Measurements from ENCODE around the gene ASPDH. TPM values are rescaled to one million over a fixed set of nuclear protein-coding genes. Genes with fewer than 3 reads are reported as not detected.

The ASPDH gene
- total RNA-seq, 1 experiment from 2014 or later = not detected

DNA sequence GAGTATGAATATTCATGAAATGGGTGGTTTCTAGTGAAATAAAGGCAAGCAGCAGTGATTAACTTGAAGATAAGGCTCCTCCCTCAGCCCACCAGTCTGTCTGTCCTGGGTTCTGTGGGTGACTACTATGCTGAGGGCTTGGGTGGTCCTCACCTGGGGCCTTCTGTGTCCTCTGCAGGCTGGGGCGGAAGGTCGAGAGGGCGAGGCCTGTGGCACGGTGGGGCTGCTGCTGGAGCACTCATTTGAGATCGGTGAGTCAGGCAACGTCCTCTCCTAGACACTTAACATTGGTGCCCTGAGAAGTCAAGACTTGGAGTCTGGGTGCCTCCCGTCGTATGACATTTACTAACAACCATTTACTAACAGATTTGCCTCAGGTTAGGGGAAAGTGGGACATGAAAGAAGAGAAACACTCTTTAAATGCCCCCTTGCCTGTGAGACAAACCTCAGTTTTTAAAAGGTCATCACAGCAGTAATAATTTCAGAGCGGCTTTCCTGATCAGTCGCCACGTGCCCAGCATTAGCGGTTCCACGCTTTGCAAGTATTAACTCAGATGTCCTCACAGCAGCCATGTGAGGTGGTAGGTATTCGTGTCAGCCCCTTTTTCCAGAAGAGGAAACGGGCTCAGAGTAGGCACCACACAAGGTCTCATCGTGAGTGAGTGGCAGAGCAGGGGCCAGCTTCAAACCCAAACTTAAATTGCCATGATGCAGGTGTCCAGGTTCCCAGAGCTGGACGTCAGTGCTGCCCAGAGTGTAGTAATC is 35.8 kb downstream of the ASPDH start:
- Mint-ChIP-seq H3K4me3 (ENCODE audit: unreplicated experiment) (peak overlapping the region; percentile 89), H3K9me3 (ENCODE audit: unreplicated experiment) (no peaks in the 10 kb centered on the region), H3K27ac (ENCODE audit: unreplicated experiment) (no peak overlapping the region), H3K27me3 (ENCODE audit: insufficient read depth, unreplicated experiment) (no peaks in the 10 kb centered on the region), H3K4me1 (ENCODE audit: low read depth, unreplicated experiment) (no peaks in the 10 kb centered on the region), H3K36me3 (ENCODE audit: insufficient read depth, unreplicated experiment) (peaks cover 42% of the 10 kb centered on the region)
- no peak for DNase-seq
- intact Hi-C loops (cut with micrococcal nuclease; ENCODE audit: unreplicated experiment) = no loop called here
- ChIA-PET CTCF (interaction anchor here (1.7 to 2.1 kb wide), 2 partner anchors 109 to 121 kb away, joined by 5 to 6 read pairs; no protein-coding TSS in a partner anchor), POLR2A (no interaction called here)
- BruUV-seq (replicated peaks) = no TSS peak
- Histone ChIP-seq H3K9me3 (no peaks in the 10 kb centered on the region), H3K36me3 (ENCODE audit: control insufficient read depth, insufficient read depth, low read length) (no peaks in the 10 kb centered on the region), H3K4me3 (ENCODE audit: low read depth, low read length) (no peak overlapping the region), H3K4me1 (no peaks in the 10 kb centered on the region), H3K27me3 (replicated peaks; ENCODE audit: control insufficient read depth, insufficient read depth, low read length) (no peaks in the 10 kb centered on the region)
- TF ChIP-seq, protein P1, sequence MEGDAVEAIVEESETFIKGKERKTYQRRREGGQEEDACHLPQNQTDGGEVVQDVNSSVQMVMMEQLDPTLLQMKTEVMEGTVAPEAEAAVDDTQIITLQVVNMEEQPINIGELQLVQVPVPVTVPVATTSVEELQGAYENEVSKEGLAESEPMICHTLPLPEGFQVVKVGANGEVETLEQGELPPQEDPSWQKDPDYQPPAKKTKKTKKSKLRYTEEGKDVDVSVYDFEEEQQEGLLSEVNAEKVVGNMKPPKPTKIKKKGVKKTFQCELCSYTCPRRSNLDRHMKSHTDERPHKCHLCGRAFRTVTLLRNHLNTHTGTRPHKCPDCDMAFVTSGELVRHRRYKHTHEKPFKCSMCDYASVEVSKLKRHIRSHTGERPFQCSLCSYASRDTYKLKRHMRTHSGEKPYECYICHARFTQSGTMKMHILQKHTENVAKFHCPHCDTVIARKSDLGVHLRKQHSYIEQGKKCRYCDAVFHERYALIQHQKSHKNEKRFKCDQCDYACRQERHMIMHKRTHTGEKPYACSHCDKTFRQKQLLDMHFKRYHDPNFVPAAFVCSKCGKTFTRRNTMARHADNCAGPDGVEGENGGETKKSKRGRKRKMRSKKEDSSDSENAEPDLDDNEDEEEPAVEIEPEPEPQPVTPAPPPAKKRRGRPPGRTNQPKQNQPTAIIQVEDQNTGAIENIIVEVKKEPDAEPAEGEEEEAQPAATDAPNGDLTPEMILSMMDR (IDR thresholded peaks at IDR 0.05; ENCODE audit: insufficient read depth in 1 of 2, low read depth in 1 of 2, low read length in 1 of 2, severe bottlenecking in 1 of 2, unreplicated experiment in 1 of 2) = no peak

DNA sequence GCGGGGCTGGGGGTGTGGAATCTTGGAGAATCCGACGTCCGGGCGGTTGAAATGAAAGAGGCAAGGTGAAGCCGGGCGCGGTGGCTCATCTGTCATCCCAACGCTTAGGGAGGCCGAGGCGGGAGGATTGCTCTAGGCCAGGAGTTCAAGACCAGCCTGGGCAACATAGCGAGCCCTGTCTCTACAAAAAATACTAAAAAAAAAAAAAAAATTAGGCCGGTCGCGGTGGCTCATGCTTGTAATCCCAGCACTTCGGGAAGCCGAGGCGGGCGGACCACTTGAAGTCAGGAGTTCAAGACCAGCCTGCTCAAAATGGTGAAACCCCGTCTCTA is 36.8 kb downstream of the ASPDH start:
- no peaks in the 10 kb centered on the region for H3K4me1 ChIP-seq
- Mint-ChIP-seq H3K4me1 (ENCODE audit: low read depth, unreplicated experiment) (no peaks in the 10 kb centered on the region), H3K36me3 (ENCODE audit: insufficient read depth, unreplicated experiment) (peaks cover 42% of the 10 kb centered on the region), H3K4me3 (ENCODE audit: unreplicated experiment) (peak overlapping the region; percentile 89), H3K9me3 (ENCODE audit: unreplicated experiment) (no peaks in the 10 kb centered on the region), H3K27ac (ENCODE audit: unreplicated experiment) (peak overlapping the region; percentile 54), H3K27me3 (ENCODE audit: insufficient read depth, unreplicated experiment) (no peaks in the 10 kb centered on the region)
- CTCF ChIA-PET = no interaction called here
- intact Hi-C loops (cut with micrococcal nuclease; ENCODE audit: unreplicated experiment) = loop anchor here (1.0 kb wide), 1 partner anchor 34 kb away; the partner anchor contains the start of gene JOSD2
- H3K27me3 ChIP-seq (replicated peaks; ENCODE audit: control insufficient read depth, insufficient read depth, low read length) = no peaks in the 10 kb centered on the region
- H3K9me3 ChIP-seq = no peaks in the 10 kb centered on the region
- DNase-seq = no peak
- POLR2A ChIA-PET = no interaction called here
- BruUV-seq (replicated peaks) = TSS peak; percentile 70
- TF ChIP-seq, protein P1 (IDR thresholded peaks at IDR 0.05; ENCODE audit: insufficient read depth in 1 of 2, low read depth in 1 of 2, low read length in 1 of 2, severe bottlenecking in 1 of 2, unreplicated experiment in 1 of 2) = no peak
- H3K4me3 ChIP-seq (ENCODE audit: low read depth, low read length) = peak overlapping the region; percentile 51
- H3K36me3 ChIP-seq (ENCODE audit: control insufficient read depth, insufficient read depth, low read length) = no peaks in the 10 kb centered on the region

DNA sequence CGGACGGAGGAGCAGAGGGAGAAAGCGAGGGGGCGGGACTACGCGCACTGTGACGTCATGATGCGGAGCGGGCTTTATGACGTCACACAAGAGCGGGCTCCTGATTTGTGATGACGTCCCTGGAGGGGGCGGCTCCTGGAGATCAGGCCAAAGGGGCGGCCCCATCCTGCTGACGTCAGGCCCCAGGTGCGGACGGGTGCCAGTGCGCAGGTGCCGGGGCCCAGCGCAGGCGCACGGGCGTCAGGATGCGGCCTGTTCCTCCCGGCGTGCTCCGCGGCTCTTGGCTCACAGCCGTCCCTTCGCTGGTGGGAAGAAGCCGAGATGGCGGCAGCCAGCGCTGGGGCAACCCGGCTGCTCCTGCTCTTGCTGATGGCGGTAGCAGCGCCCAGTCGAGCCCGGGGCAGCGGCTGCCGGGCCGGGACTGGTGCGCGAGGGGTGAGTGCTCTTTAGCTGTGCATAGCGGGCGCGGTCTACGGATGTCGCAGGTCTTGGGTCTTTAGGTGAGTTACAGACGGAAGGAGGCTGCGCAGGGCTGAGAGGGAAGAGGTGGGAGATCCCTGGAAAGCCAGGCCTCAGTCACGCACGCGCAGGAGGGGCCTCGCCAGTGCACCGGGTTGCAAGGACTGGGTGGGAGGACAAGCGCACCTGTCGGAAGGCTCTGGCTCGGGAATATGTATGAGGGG is 37.3 kb downstream of the ASPDH start, which contains the start of the genes EMC10 and GARIN5A:
TSS of gene EMC10 (plus strand) at position 284 of the 683 bp plus-strand sequence. CDS start at position 322, 38 bp downstream.
TSS of gene GARIN5A (minus strand) at position 625 of the 683 bp plus-strand sequence. CDS start at position 165, 460 bp downstream.
- CTCF ChIA-PET = no interaction called here
- intact Hi-C loops (cut with micrococcal nuclease; ENCODE audit: unreplicated experiment) = loop anchor here (1.0 kb wide), 1 partner anchor 35 kb away; the partner anchor contains the start of gene JOSD2
- peak; percentile 85 to 93 for DNase-seq
- Mint-ChIP-seq H3K27me3 (ENCODE audit: insufficient read depth, unreplicated experiment) (no peaks in the 10 kb centered on the region), H3K4me3 (ENCODE audit: unreplicated experiment) (peak within 1 kb of the TSS; percentile 89), H3K9me3 (ENCODE audit: unreplicated experiment) (no peaks in the 10 kb centered on the region), H3K4me1 (ENCODE audit: low read depth, unreplicated experiment) (no peaks in the 10 kb centered on the region), H3K27ac (ENCODE audit: unreplicated experiment) (peak within 1 kb of the TSS; percentile 54), H3K36me3 (ENCODE audit: insufficient read depth, unreplicated experiment) (peaks cover 42% of the 10 kb centered on the region)
- Histone ChIP-seq H3K4me1 (no peaks in the 10 kb centered on the region), H3K4me3 (ENCODE audit: low read depth, low read length) (peak within 1 kb of the TSS; percentile 51), H3K9me3 (no peaks in the 10 kb centered on the region), H3K27me3 (replicated peaks; ENCODE audit: control insufficient read depth, insufficient read depth, low read length) (no peaks in the 10 kb centered on the region), H3K36me3 (ENCODE audit: control insufficient read depth, insufficient read depth, low read length) (no peaks in the 10 kb centered on the region)
- TSS peak; percentile 55 for BruUV-seq (replicated peaks)
- POLR2A ChIA-PET = no interaction called here
- TF ChIP-seq, protein P1 (IDR thresholded peaks at IDR 0.05; ENCODE audit: insufficient read depth in 1 of 2, low read depth in 1 of 2, low read length in 1 of 2, severe bottlenecking in 1 of 2, unreplicated experiment in 1 of 2) = no peak
